Effector memory CD4-positive, alpha-beta T cell (primary cell): ENCODE results near the gene WLS.

ENCODE experiments used
- DNase-seq, 3 donors: peaks; one replicate each; pipeline ENCODE4 v3.0.0-alpha.2; 2020
- H3K27ac ChIP-seq: 2 replicates; pipeline ENCODE4 v1.7.0; 2013; ENCODE audit warnings: mild to moderate bottlenecking, low read length, moderate library complexity; ENCODE audit not compliant: insufficient read depth, poor library complexity, severe bottlenecking
- H3K27me3 ChIP-seq: replicated peaks from 2 replicates; pipeline ENCODE4 v1.7.0; 2013; ENCODE audit warnings: mild to moderate bottlenecking, low read length; ENCODE audit not compliant: insufficient read depth, control insufficient read depth, poor library complexity, severe bottlenecking
- H3K36me3 ChIP-seq: 2 replicates; pipeline ENCODE4 v1.7.0; 2013; ENCODE audit warnings: mild to moderate bottlenecking, low read length, moderate library complexity; ENCODE audit not compliant: control insufficient read depth, insufficient read depth
- H3K4me1 ChIP-seq: 2 replicates; pipeline ENCODE4 v1.7.0; 2013; ENCODE audit warnings: low read length, mild to moderate bottlenecking; ENCODE audit not compliant: control insufficient read depth, insufficient read depth, poor library complexity, severe bottlenecking
- H3K4me3 ChIP-seq: 2 replicates; pipeline ENCODE4 v1.7.0; 2013; ENCODE audit warnings: low read length, low read depth, mild to moderate bottlenecking; ENCODE audit not compliant: insufficient read depth, poor library complexity, severe bottlenecking
- H3K9me3 ChIP-seq: 2 replicates; pipeline ENCODE4 v1.7.0; 2013; ENCODE audit warnings: mild to moderate bottlenecking, low read length, moderate library complexity; ENCODE audit not compliant: control insufficient read depth

The WLS gene

DNA sequence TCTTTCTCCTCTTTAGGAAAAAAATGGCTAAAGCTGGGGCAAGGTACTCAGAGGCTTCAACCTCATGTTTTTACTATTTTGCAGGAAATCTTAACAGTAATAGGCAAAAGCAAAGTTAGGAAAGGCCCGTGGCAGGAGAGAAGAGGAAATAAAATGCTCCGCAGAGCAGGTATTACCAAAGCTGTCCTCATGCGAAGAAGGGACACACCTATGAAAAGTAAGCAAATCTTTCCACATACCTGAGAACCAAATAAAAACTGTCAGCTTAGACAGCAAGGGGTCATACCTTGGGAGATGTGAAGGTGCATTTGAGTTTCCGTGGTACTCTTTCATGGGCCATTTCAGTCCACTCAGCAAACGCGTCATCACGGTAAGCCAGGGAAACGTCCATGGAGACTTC lies 73.5 kb downstream of the WLS start:
- H3K9me3 ChIP-seq = no peaks in the 10 kb centered on the region
- H3K27ac ChIP-seq = no peak overlapping the region
- no peaks in the 10 kb centered on the region for H3K36me3 ChIP-seq
- H3K4me1 ChIP-seq = no peaks in the 10 kb centered on the region
- H3K27me3 ChIP-seq = no peaks in the 10 kb centered on the region
- no peak for DNase-seq
- no peak overlapping the region for H3K4me3 ChIP-seq

DNA sequence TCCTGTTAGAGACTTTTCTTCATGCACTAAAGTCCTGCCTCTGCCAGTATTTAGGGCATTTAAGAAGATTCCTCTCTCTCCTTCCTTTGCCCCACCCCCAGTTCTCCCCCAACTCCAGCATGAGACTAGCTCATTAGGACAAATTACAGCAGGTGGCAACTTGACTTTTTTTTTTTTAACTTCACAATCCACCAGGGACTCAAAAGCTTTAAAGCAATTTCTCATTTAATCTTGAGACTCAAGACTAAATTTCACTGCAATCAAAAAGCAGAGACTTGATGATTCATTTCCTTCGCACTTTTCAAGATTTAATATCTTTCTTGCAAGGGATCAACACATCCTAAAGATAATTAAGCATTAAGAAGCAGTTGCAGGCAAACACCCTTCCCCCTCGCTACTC lies 74.9 kb downstream of the WLS start:
- Histone ChIP-seq H3K4me1 (no peaks in the 10 kb centered on the region), H3K4me3 (no peak overlapping the region), H3K27me3 (no peaks in the 10 kb centered on the region), H3K36me3 (no peaks in the 10 kb centered on the region), H3K27ac (no peak overlapping the region), H3K9me3 (no peaks in the 10 kb centered on the region)
- DNase-seq = no peak

DNA sequence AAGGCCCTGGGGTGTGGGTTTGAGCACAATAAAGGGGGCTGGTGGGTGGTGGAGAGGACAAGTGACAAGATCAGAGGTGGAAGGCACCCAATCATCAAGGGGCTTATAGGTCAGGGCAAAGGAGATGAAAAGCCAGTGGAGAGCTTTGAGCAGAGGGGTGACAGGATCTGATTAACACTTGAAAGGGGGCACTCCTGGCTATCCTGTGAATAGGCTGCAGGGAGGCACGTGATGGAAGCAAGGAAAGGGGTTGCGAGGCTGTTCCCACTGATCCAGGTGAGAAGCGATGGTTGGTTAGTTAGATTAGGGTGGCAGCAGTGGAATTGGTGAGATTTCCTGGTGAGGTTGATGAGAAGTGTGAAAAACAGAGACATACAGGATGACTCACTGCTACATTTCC lies 80.6 kb downstream of the WLS start:
- H3K9me3 ChIP-seq = no peaks in the 10 kb centered on the region
- no peak overlapping the region for H3K27ac ChIP-seq
- H3K4me3 ChIP-seq = no peak overlapping the region
- no peak for DNase-seq
- no peaks in the 10 kb centered on the region for H3K36me3 ChIP-seq
- no peaks in the 10 kb centered on the region for H3K4me1 ChIP-seq
- no peaks in the 10 kb centered on the region for H3K27me3 ChIP-seq

DNA sequence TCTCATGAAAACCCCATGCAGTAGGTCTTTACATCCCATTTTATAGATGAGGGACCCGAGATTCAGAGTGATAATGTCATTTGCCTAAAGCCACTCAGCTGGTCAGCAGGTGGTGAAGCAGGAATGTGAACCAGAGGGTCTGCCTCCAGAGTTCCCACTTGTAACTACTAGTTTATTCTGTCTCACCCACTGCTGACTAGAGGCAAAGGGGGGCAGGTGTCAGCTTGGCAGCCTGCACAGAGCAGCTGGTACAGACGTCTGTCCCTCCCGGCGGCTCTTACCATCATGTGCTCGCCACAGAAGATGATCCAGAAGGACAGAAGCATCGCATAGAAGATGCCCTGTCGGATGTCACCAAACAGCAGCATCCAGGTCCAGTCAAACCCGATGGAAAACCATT lies 82.4 kb downstream of the WLS start:
- no peak overlapping the region for H3K27ac ChIP-seq
- H3K4me1 ChIP-seq = no peaks in the 10 kb centered on the region
- no peaks in the 10 kb centered on the region for H3K9me3 ChIP-seq
- no peak for DNase-seq
- no peaks in the 10 kb centered on the region for H3K36me3 ChIP-seq
- no peaks in the 10 kb centered on the region for H3K27me3 ChIP-seq
- H3K4me3 ChIP-seq = no peak overlapping the region

DNA sequence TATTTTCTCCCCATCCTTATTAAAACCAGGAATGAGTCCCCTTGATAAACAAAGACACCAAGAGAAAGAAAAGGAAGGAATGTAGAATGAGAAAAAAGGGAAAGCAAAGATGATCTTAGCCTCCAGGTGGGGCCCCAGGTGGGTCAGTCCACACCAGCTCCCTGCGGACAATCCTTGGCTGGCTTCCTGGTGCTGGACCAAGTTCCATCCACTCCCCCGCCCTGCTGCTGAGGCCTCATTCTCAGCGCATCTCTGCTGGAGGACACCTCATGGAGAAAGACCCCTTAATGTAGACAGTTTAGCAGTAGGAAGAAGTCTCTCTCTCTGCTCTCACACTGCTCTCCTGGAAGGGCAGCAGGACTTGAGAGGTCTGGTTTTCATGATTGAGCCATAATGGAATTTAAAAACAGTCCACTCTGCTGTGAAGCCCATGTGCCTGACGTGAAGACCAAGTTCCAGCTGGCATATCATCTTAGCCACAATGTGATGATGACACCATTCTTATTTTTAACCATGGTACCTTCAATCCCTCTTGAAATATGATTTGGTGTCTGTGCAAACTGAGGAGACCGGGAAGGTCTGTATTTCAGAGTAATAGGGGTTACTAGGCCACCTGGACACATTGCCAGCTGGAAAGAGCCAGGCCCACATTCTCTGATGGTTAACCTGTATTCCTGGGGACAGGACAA lies 83.1 kb downstream of the WLS start:
- Histone ChIP-seq H3K27ac (no peak overlapping the region), H3K9me3 (no peaks in the 10 kb centered on the region), H3K4me3 (no peak overlapping the region), H3K36me3 (no peaks in the 10 kb centered on the region), H3K4me1 (no peaks in the 10 kb centered on the region), H3K27me3 (no peaks in the 10 kb centered on the region)
- no peak for DNase-seq

DNA sequence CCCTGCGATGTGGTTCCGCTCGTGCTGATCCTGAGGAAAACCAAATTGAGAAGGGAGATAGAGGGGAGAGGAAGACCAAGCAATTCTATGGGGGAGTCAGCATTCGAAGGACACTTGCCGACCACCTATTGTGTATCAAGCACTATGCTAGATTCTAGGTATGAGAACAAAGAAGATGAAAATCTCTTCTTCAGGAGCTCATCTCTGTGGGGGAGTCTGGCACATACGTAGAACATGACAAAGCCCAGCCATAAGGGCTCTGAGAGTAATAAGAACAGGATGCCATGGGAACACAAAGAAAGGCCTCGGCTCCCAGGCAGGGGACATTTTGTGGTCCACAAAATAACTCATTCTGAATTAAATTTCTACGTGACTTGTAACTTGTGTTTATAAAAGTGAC lies 83.7 kb downstream of the WLS start:
- DNase-seq = no peak
- no peaks in the 10 kb centered on the region for H3K9me3 ChIP-seq
- no peak overlapping the region for H3K27ac ChIP-seq
- no peaks in the 10 kb centered on the region for H3K4me1 ChIP-seq
- H3K36me3 ChIP-seq = no peaks in the 10 kb centered on the region
- H3K27me3 ChIP-seq = no peaks in the 10 kb centered on the region
- no peak overlapping the region for H3K4me3 ChIP-seq

DNA sequence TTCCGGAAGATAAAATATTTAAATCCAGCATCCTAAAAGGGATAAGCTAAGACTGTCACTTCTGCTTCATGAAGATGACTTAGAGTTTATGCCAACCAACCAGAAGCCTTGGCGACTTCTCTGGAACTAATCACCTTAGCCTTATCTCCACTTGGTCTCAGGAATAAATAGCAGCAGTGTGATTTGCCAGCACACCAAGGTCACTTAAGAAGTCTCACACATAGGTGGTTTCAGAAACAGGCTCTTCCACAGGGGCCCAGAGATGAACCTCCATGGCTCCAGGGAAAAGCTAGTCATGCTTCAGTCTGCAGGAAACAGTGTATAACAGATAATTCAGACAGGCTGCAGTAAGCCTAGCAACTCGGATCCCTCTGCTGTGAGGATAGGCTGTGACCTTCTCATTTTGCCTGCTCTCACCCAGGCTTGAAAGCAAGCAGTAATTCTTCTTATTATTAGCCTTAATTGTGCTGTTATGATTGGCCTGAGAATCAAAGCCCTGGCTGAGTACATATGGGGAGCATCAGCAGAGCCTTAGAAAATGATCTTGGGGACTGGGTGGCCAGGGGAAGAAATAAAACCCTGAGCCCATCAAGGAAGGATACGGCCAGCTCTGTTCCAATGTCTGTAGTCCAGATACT lies 84.7 kb downstream of the WLS start:
- no peaks in the 10 kb centered on the region for H3K4me1 ChIP-seq
- no peak for DNase-seq
- no peaks in the 10 kb centered on the region for H3K9me3 ChIP-seq
- no peaks in the 10 kb centered on the region for H3K27me3 ChIP-seq
- no peaks in the 10 kb centered on the region for H3K36me3 ChIP-seq
- no peak overlapping the region for H3K4me3 ChIP-seq
- H3K27ac ChIP-seq = no peak overlapping the region

DNA sequence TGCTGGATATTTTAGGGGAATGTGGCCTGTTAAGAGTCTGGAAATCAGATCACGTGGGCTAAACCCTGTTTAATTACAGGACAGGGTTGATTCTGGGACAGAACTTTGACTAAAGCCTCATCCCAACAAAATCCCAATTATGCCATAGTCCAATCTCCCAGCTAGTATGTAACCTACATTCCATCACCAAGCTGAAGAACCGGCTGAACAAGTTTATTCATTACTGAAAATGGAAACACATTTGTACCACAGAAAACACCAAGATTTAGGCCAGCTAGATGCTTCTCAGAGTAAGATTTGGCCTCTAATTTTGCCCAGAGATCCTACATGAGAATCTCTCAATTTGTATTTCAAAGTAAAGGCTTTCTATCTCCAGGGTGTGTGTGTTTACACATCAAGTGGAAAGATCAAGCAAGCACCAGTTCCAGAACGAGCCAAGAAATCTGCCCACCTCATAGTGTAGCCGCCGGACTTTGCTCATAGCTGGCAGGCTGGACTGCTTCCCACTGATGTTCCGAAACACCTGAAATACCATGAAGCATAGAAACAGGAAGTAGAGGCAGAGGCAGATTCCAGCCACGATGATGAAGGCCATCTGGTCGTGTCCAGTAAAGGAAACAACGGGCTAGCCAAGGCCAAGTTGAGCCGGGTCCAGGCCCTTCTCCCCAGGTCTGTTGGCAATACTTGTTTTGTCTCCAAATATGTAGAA lies 86.8 kb downstream of the WLS start:
- Histone ChIP-seq H3K4me3 (no peak overlapping the region), H3K27ac (no peak overlapping the region), H3K36me3 (no peaks in the 10 kb centered on the region), H3K27me3 (no peaks in the 10 kb centered on the region), H3K9me3 (no peaks in the 10 kb centered on the region), H3K4me1 (no peaks in the 10 kb centered on the region)
- no peak for DNase-seq

DNA sequence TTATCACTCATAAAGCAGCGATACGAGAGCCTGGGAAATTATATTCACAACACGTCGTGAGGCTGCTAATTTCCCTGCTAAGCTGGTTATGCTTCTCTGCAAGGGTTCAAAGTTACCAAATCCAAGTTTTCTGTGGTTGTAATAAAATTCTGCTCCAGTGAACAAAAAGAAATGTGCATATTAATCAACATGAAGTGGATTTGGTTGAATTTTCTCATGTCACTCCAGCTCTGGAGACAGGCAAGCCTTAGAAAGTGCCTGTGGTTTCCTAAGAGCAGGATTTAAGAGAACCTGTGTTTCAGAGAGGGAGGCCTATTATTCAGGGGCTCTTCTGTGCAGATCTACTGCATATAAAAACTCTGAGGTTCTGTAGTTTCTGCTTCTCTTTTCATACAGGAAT lies 87.5 kb downstream of the WLS start:
- no peak overlapping the region for H3K27ac ChIP-seq
- H3K4me1 ChIP-seq = no peaks in the 10 kb centered on the region
- H3K27me3 ChIP-seq = no peaks in the 10 kb centered on the region
- no peaks in the 10 kb centered on the region for H3K9me3 ChIP-seq
- H3K4me3 ChIP-seq = no peak overlapping the region
- DNase-seq = no peak
- H3K36me3 ChIP-seq = no peaks in the 10 kb centered on the region

DNA sequence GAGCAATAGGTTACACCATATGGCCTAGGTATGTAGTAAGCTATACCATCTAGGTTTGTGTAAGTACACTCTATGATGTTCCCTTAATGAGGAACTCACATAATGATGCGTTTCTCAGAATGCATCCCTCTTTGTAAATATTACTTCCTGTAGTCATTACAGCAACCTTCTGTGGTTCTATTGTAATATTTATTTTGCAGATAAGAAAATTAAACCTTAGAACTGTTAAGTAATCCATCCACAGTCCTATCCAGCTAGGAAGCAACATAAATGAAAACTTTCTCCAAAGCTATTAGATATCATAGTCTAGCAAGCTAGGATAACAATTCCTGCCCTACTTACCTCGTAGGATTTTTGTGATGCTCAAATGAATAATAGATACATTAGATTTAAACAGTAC lies 88.7 kb downstream of the WLS start:
- H3K36me3 ChIP-seq = no peaks in the 10 kb centered on the region
- no peak for DNase-seq
- H3K4me3 ChIP-seq = no peak overlapping the region
- H3K4me1 ChIP-seq = no peaks in the 10 kb centered on the region
- no peaks in the 10 kb centered on the region for H3K9me3 ChIP-seq
- no peaks in the 10 kb centered on the region for H3K27me3 ChIP-seq
- H3K27ac ChIP-seq = no peak overlapping the region
